Stimulated activated CD4-positive, alpha-beta T cell treated with anti-CD3 and anti-CD28 coated beads, Interleukin-1b, Interleukin-23, amount 100 ng/mL, for 1 hour (primary cell): ENCODE data around the gene CD68.

Source experiments
- DNase-seq, 2 donors: peaks; one replicate each; pipeline ENCODE4 v3.0.0-alpha.2; 2020; ENCODE audit warnings: low read depth in 2 of 2

Gene CD68

GRCh38 chr17:7579001-7579833 is at the start of gene CD68:
TSS of gene CD68 (plus strand) at chr17:7579638. CDS start at chr17:7579678, 40 bp downstream.
- peak in 1 of 2 donors; percentile 51 for DNase-seq

GRCh38 chr17:7530023-7530900 is 49.2 kb upstream of the CD68 start:
- no peak for DNase-seq

- no peak for DNase-seq
Observed at GRCh38 chr17:7538050-7538449, 41.4 kb upstream of the CD68 start.

- no peak for DNase-seq
Observed at GRCh38 chr17:7538891-7539545, 40.4 kb upstream of the CD68 start.

- DNase-seq = no peak
Observed at GRCh38 chr17:7541074-7541621, 38.3 kb upstream of the CD68 start.

DNA sequence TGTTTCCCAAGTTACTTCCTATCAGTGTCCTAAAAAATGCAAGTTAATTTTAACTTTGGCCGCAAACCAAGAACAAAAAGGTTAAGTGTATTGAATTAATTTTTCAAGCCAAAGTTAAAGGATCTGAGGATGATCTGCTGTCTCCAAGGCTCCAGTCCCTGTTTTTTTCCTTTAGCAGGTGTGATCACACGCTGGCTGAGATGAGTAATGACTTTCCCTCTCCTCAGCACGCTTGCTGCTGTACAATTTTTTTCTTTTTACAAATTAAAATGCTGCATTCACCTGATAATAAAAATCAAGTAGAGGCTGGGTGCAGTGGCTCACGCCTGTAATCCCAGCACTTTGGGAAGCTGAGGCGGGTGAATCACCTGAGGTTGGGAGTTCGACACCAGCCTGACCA is 34.5 kb upstream of the CD68 start:
- no peak for DNase-seq

GRCh38 chr17:7548585-7549400 is 30.6 kb upstream of the CD68 start, which contains the start of gene TNFSF12:
TSS of gene TNFSF12 (plus strand) at chr17:7549058. CDS start at chr17:7549154, 96 bp downstream.
- DNase-seq = peak in 1 of 2 donors; percentile 29

DNA sequence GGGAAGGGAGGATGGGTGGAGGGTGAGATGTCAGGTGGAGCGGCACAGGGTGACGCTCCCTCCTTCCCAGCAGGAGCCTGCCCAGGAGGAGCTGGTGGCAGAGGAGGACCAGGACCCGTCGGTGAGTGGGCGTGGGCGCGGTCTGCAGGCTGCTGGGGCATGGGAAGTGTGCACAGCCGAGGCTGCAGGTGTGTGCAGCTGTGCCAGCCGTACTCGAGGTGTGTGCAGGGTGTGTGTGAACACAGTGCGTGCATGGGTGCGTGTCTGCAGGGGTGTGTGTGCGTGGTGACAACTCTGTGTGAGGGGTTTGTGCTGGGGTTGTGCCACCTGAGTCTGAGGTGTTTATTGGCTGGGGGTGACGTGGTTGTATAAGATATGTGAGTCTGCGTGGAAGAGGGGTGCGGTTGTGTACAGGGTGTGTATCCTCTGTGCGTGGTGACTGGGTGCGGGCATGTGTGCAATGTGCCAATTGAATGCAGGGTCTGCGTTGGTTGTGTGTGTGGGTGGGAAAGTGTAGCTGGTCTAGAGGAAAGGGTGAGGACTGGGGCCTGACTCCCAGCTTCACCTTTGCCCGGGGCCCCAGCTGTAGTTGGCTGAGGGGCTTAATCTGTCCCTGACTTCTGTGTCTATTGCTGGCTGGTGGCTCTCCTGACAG is 29.9 kb upstream of the CD68 start:
- DNase-seq = peak in 1 of 2 donors; percentile 23

- DNase-seq = no peak
Observed at GRCh38 chr17:7550344-7550743, 29.1 kb upstream of the CD68 start.

DNA sequence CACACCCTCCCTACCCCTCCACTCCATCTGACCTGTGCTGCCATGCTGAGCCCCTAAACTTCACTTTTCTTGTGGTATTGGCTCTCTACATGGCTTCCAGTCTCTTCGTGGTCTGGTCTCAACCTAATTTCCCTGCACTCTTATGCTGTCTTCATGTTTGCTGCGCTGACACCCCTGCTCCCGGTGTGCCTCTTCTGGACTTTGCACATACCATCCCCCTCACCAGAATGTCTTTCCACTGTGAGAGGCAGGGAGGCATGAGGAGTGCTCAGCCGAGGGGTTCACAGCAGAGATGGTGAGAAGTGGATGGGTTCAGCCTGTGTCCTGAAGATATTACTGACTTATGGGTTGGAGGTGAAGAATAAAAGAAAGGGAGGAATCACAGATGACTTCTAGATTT is 28.0 kb upstream of the CD68 start:
- no peak for DNase-seq

GRCh38 chr17:7552621-7553051 is 26.8 kb upstream of the CD68 start:
- no peak for DNase-seq

GRCh38 chr17:7553356-7553755 is 26.1 kb upstream of the CD68 start:
- no peak for DNase-seq

GRCh38 chr17:7555320-7555948 is 24.0 kb upstream of the CD68 start:
- DNase-seq = no peak

DNA sequence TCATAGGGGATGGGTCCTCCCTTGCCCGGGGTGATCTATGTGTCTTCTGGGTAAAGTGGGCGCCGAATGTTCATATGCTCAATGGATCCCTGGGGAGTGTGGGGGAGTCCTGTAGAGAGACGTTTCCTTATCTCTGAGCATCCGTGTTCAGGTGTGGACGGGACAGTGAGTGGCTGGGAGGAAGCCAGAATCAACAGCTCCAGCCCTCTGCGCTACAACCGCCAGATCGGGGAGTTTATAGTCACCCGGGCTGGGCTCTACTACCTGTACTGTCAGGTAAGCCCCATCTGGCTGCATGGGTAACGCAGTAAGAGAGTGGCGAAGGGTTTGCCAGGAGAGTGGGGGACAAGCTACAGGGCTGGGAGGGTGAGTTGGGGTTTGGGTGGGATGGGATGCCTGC is 22.8 kb upstream of the CD68 start:
- no peak for DNase-seq

DNA sequence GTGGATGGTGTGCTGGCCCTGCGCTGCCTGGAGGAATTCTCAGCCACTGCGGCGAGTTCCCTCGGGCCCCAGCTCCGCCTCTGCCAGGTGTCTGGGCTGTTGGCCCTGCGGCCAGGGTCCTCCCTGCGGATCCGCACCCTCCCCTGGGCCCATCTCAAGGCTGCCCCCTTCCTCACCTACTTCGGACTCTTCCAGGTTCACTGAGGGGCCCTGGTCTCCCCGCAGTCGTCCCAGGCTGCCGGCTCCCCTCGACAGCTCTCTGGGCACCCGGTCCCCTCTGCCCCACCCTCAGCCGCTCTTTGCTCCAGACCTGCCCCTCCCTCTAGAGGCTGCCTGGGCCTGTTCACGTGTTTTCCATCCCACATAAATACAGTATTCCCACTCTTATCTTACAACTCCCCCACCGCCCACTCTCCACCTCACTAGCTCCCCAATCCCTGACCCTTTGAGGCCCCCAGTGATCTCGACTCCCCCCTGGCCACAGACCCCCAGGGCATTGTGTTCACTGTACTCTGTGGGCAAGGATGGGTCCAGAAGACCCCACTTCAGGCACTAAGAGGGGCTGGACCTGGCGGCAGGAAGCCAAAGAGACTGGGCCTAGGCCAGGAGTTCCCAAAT is 22.2 kb upstream of the CD68 start:
- DNase-seq = no peak

- DNase-seq = no peak
Observed at GRCh38 chr17:7557775-7558543, 21.5 kb upstream of the CD68 start.

- DNase-seq = no peak
Observed at GRCh38 chr17:7558544-7559319, 20.7 kb upstream of the CD68 start, which contains the start of gene TNFSF13. TSS of gene TNFSF13 (plus strand) at chr17:7558750. CDS start at chr17:7559040, 290 bp downstream.
